GM12865 (cell line): ENCODE measurements around the gene PTPRN2.

Experiments used
- DNase-seq: peaks from one replicate; pipeline ENCODE4 v3.0.0; 2010; ENCODE audit warnings: low read depth
- H3K4me3 ChIP-seq: 2 replicates; pipeline ENCODE4 v1.5.1; 2011; ENCODE audit warnings: mild to moderate bottlenecking, low read depth, low read length, control low read depth
- CTCF ChIP-seq: IDR thresholded peaks from 2 replicates; pipeline ENCODE4 v1.5.1; 2011; ENCODE audit warnings: low read length, control low read depth, low read depth, inconsistent platforms; ENCODE audit not compliant: insufficient read depth; ENCODE audit errors: missing control alignments

PTPRN2 gene

DNA sequence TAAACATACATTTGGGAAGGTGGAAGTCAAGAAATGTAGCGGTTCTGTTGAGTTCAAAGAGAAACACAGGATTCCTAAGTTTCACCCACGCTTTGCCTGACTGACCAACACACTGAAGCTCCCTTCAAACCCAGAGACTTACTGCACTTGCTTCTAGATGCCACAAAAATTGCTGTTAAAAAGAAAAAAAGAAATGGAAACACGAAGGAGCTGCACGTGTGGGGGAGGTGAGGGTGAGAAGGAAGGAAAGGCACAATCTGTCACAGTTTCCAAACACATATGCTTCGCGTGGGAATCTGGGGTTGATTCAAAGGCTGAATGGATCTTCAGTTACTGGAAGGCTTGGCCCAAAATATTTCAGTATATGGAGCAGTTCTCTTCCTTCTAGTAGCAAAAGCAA lies 755.2 kb downstream of the PTPRN2 start:
- no peak for TF ChIP-seq CTCF
- H3K4me3 ChIP-seq: no peak overlapping the region
- DNase-seq: no peak

- TF ChIP-seq CTCF: no peak
- DNase-seq: no peak
- H3K4me3 ChIP-seq: no peak overlapping the region
Measured at GRCh38 chr7:157832006-157832405, 755.6 kb downstream of the PTPRN2 start.

DNA sequence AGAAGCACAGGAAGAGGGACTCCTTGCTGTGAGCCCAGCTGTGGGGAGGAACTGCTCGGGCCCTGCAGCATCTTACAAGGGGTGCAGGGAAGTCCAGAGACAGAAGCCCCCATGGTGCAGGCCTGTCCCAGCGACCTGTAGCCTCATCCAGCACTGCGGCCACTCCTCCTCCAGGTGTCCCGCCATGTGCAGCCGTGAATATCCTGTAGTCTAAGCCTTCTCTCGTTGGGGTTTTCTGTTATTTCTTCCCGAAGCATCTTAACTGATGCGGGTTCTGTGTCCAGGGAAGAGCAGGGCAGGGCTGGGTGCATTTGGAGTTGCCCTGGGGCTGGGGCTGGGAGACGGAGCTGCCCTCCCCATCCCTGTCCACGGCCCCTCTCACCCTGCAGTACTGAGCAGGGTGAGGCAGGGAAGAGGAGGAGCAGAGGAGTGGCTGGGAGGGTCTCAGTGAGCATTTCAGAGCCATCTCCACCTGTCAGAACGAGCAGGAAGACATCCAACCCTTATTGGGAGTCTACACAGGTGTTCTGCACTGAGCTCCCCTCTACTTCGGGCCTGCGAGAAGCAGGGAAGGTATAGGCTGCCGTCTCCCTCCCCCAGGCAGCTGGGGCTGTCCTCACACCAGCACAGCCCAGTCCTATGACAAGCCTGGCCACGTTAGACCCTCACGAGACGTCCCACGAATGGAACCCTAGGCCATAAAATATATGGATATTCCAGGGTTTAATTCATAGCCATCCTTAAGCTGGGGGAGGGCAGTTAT lies 756.3 kb downstream of the PTPRN2 start:
- DNase-seq: no peak
- no peak for TF ChIP-seq CTCF
- H3K4me3 ChIP-seq: no peak overlapping the region

- DNase-seq: no peak
- TF ChIP-seq CTCF: no peak
- no peak overlapping the region for H3K4me3 ChIP-seq
Measured at GRCh38 chr7:157830331-157830730, 757.3 kb downstream of the PTPRN2 start.

DNA sequence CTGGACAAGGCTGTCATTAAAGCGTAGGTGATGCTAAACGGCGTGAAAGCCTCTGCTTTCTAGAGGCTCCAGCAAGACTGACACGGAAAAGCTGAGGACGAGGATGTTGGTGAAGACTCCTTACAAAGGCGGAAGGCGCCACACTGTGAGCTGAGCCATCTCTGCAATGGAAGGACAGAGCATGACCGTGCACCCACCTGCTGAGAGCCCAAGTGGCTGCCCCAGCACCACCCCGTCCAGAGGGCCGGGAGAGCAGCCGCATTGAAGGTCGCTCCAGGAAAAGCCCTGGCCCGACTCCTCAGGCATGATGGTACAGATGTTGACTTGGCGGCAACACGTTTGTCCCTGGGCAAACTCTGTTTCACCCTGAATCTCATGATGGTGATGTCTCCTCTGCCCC lies 758.1 kb downstream of the PTPRN2 start:
- no peak overlapping the region for H3K4me3 ChIP-seq
- TF ChIP-seq CTCF: no peak
- DNase-seq: no peak

DNA sequence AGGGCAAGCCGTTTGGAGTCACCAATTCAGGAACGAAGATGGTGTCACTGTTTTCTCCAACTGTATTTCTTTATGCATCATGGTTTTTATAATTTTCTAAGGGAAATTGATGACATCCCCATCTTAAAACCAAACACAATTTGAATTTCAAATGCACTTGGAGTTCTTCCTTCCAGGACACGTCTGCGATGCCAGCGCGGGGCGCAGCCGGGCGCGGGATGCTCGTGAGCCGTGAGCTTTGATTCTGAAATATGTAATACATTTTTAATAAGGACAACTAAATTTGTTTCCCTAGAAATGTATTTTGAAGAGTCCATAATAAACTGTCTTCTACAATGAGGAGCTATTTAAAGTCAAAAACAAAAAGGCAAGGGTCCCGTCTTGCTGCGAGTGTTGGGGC lies 758.7 kb downstream of the PTPRN2 start:
- TF ChIP-seq CTCF: no peak
- DNase-seq: no peak
- H3K4me3 ChIP-seq: no peak overlapping the region

DNA sequence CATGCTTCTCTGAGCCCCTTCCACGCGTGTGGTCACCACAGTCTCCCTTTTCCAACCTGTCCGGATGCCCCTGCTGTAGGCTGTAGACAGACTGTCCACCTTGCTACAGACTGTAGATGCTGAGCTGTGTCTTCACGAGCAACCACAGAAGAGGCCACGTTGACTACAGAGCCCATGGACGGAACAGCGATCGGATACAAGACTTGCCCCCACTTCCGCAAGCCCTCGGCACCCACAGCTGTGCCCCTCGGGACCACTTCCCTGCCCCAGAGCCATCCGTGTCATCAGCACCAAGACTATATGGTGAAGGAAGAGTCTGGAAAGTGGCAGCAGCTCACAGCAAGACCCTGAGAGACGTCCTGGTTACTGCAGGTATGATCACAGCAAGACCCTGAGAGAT lies 759.4 kb downstream of the PTPRN2 start:
- no peak for TF ChIP-seq CTCF
- H3K4me3 ChIP-seq: no peak overlapping the region
- no peak for DNase-seq
